Activated naive CD4-positive, alpha-beta T cell treated with anti-CD3 and anti-CD28 coated beads for 36 hours (primary cell): Measurements from ENCODE around the gene CRTC2. TPM values are rescaled to one million over a fixed set of nuclear protein-coding genes. Genes with fewer than 3 reads are reported as not detected.

ENCODE experiments used
- CTCF ChIA-PET: fragments of 350-600 bp; sonication (Branson Sonifier 250); formaldehyde crosslinking; loops from one replicate; lab custom pipeline; 2021; ENCODE audit warnings: antibody characterized with exemption; lab: Charles Lee
- DNase-seq: peaks from one replicate; pipeline ENCODE4 v3.0.0-alpha.2; 2020
- H3K27ac Mint-ChIP-seq: one replicate; pipeline ENCODE4 v1.8.0; 2021; ENCODE audit warnings: mild to moderate bottlenecking, mixed read lengths
- H3K27me3 Mint-ChIP-seq: one replicate; pipeline ENCODE4 v1.8.0; 2021; ENCODE audit warnings: low read depth, mixed read lengths
- H3K36me3 Mint-ChIP-seq: one replicate; pipeline ENCODE4 v1.8.0; 2021; ENCODE audit warnings: low read depth, mixed read lengths
- H3K4me1 Mint-ChIP-seq: one replicate; pipeline ENCODE4 v1.8.0; 2021; ENCODE audit warnings: low read depth, mixed read lengths
- H3K4me3 Mint-ChIP-seq: one replicate; pipeline ENCODE4 v1.8.0; 2021; ENCODE audit warnings: mild to moderate bottlenecking, moderate library complexity, mixed read lengths
- H3K9me3 Mint-ChIP-seq: one replicate; pipeline ENCODE4 v1.8.0; 2021; ENCODE audit warnings: mixed read lengths
- intact Hi-C: fragments of 100-400 bp; cut with micrococcal nuclease; formaldehyde crosslinking; loops from one replicate; pipeline ENCODE4 v1.15.1; 2023
- microRNA-seq: library from miRNA; unstranded; fragments of <30 nt; microRNA quantifications from one replicate; pipeline ENCODE4 v1.2.0, GENCODE V29; 2022; ENCODE audit warnings: borderline microRNAs expressed, borderline replicate concordance
- total RNA-seq, 2 experiments: library from RNA; stranded (reverse); gene quantifications; one replicate each; pipeline ENCODE4 v1.2.3, GENCODE V29; 2021

The CRTC2 gene
- total RNA-seq, 2 experiments from 2014 or later: 72.6 to 83.0 TPM

DNA sequence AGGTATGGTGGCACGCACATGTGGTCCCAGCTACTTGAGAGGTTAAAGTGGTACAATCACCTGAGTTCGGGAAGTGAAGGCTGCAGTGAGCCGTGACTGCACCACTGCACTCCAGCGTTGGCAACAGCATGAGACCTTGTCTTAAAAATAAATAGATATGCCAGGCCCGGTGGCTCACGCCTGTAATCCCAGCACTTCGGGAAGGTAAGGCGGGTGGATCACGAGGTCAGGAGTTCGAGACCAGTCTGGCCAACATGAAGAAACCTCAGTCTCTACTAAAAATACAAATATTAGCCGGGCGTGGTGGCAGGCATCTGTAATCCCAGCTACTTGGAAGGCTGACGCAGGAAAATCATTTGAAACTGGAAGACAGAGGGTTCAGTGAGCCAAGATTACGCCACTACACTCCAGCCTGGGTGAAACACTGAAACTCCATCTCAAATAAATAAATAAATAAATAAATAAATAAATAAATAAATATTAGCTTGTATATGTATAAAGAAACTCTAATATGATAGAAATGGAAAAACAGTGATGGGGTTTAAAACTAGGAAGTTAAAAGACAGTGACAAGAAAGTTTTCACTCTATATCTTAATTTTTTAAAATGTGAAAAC, 54.5 kb downstream of the CRTC2 start:
- H3K27me3 Mint-ChIP-seq: no peaks in the 10 kb centered on the region
- DNase-seq: no peak
- no peaks in the 10 kb centered on the region for H3K9me3 Mint-ChIP-seq
- H3K36me3 Mint-ChIP-seq: peaks cover 8% of the 10 kb centered on the region
- intact Hi-C loops: no loop called here
- CTCF ChIA-PET: interaction anchor here (1.5 kb wide), 1 partner anchor 20 kb away, joined by 3 read pairs; no protein-coding TSS in a partner anchor
- H3K27ac Mint-ChIP-seq: no peak overlapping the region
- H3K4me3 Mint-ChIP-seq: no peak overlapping the region
- H3K4me1 Mint-ChIP-seq: peaks cover 29% of the 10 kb centered on the region

DNA sequence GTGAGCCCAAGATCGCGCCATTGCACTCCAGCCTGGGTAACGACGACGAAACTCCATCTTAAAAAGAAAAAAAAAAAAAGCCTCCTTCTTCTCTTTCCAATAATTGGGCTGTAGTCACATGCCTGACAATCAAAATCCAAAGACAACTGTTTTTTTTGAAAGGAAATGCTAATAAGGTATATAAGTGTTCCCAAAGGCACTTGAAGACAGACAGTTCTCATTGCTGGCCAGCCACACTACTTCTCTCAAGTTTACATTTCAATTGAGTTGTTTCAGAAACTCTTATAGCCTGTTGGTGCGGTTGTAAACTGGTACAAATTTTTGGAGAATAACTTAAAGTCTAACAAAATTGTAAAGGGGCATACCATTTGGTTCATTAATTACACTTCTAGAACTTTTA, 58.9 kb downstream of the CRTC2 start:
- no peaks in the 10 kb centered on the region for H3K9me3 Mint-ChIP-seq
- intact Hi-C loops: loop anchor here (5.0 kb wide), 1 partner anchor 47 kb away; no protein-coding TSS in a partner anchor
- no peak overlapping the region for H3K4me3 Mint-ChIP-seq
- DNase-seq: no peak
- CTCF ChIA-PET: no interaction called here
- no peaks in the 10 kb centered on the region for H3K27me3 Mint-ChIP-seq
- H3K4me1 Mint-ChIP-seq: peaks cover 13% of the 10 kb centered on the region
- no peak overlapping the region for H3K27ac Mint-ChIP-seq
- peaks cover 7% of the 10 kb centered on the region for H3K36me3 Mint-ChIP-seq

Small RNAs within 50 kb of the gene (microRNA-seq; reads per million reads assigned to microRNA genes)
- 1.6 reads per million for gene MIR6737

Other genes starting within 250 kb of the CRTC2 start
- 10 to 100 TPM; 39.3 to 40.4 TPM for gene INTS3, start 230.6 kb downstream of the CRTC2 start, total RNA-seq
- gene SLC27A3, start 183.2 kb downstream of the CRTC2 start, total RNA-seq: 1 to 10 TPM; 2.7 to 4.3 TPM
- gene GATAD2B, start 35.6 kb downstream of the CRTC2 start, total RNA-seq: 10 to 100 TPM; 69.0 to 70.2 TPM
- 100 to 1,000 TPM; 124 to 130 TPM for gene DENND4B, start 11.9 kb downstream of the CRTC2 start, total RNA-seq
- gene SLC39A1, start 4.9 kb upstream of the CRTC2 start, total RNA-seq: 10 to 100 TPM; 51.0 to 52.1 TPM
- 1 to 10 TPM; 5.6 to 7.4 TPM for gene CREB3L4, start 9.3 kb upstream of the CRTC2 start, total RNA-seq
- gene JTB, start 19.1 kb upstream of the CRTC2 start, total RNA-seq: 100 to 1,000 TPM; 126 to 131 TPM
- 10 to 100 TPM; 26.6 to 27.0 TPM for gene RAB13, start 27.7 kb upstream of the CRTC2 start, total RNA-seq
- 1,000 to 10,000 TPM; 2,339 to 2,449 TPM for gene RPS27, start 32.1 kb upstream of the CRTC2 start, total RNA-seq
- gene NUP210L, start 196.5 kb upstream of the CRTC2 start, total RNA-seq: under 1 TPM; 0.02 to 0.05 TPM
- gene TPM3, start 233.5 kb upstream of the CRTC2 start, total RNA-seq: 100 to 1,000 TPM; 587 to 611 TPM
- gene CFAP141, start 247.7 kb upstream of the CRTC2 start, total RNA-seq: not detected